ELF-1 (cell line): Measurements from ENCODE around the gene KMT2E.
"Not testable (repeated sequence)": the region's sequence is repeated elsewhere in the genome, so short reads cannot be mapped to it uniquely, and the experiment has no call there.

Experiments used
- DNase-seq: peaks from one replicate; pipeline ENCODE4 v3.0.0-alpha.2; 2016; ENCODE audit warnings: low read depth, low spot score

KMT2E gene

DNA sequence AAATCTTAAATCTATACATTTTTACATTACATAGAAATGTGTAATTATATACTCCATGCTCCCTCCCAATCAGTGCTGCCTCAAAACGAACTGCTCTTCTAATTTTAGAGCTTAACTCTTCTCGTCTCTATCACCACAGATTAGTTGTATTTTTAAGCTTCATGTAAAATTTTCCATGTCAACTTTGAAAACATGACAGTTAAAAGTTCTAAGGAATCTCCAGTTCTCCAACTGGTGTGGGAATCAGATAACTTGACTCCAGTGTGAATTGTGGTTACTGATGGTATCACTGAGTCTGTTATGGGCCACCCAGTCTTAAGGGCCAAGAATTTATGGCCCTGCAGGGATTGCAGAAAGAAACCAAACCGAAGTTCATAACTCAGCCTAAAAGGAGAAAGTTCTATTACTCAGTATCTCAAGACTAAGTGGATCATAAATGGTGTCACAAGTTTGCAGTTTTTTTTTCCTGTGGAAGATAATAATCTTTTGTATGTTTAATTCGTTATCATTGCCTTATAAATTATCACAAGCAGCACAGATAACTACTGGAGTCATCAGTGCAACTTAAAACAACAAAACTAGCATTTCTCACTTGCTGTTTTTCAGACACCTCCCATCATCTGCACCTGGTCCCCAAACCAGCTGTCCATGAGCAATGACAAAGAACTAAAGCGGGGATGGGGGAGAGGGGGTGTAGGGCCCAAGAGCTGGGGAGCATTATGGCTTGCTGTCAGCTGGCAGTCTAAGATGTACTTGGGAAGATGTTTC, 31.5 kb upstream of the KMT2E start:
- peak; percentile 16 for DNase-seq

DNA sequence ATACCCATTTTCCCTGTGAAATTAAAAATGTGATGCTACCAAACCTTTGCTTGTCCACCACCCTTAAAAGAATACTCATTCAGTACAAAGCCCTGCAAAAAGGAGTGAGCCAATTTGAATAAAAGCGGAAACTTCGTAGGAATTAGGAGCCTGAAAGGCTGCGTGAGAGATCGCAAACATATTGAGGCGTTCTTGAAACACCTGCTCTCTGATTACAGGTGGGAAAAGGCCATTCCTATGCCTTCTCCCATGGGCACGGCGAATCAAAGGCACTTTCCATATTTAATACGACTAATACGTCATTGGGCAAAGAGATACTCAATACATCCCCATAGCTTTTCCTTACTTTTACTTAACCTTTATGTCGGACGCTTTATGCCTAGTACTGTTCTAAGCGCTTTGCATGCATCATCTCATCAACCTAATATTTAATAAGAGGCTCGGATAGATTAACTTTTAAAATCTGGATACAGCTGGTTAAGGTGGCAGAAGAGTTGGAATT, 30.9 kb upstream of the KMT2E start:
- DNase-seq, result no peak

DNA sequence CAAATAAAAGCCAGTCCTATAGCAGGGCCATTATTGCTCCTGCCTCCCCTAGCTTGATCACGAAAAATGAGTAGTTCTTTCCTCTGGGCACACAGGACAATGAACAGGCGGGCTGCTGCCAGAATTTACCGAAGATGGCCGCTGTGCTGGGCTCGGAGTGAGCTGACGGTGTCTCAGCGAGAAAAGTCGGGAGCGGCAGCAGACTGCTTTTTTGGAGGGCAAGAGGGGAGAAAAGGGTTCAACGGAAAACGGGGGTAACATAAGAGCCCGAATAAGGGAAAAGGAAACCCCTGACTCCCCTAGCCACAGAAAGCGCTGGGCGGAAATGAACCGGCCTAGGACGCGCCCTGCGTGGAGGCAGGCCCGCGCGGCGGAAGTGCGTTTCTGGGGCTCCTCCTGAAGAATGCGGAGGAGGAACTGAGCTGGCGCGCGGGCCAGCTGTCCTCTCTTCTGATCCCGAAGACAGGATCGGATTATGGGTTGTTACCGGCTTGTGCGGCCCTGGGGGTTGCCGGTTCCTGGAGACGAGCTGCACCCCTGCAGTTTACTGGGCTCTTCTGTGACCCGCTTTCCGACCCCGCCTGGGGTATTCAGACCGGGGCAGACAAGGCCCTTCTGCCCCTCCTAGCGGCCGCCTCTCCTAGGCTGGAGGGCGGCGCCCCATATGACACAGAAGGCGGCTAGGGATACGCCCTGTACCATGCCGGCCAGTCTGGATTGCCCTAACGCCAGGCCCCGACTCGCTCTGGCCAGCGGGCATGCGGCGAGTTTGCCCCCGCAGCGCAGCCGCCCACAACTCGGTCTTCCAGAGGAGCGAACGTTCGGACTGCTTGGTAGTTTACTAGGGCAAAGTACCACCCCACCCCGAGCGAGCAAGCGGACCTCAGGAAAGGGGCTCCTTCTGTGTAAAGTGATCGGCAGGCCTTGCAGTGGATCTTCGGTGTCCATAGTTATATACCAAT, 30.1 kb upstream of the KMT2E start:
- DNase-seq, result peak; percentile 89

DNA sequence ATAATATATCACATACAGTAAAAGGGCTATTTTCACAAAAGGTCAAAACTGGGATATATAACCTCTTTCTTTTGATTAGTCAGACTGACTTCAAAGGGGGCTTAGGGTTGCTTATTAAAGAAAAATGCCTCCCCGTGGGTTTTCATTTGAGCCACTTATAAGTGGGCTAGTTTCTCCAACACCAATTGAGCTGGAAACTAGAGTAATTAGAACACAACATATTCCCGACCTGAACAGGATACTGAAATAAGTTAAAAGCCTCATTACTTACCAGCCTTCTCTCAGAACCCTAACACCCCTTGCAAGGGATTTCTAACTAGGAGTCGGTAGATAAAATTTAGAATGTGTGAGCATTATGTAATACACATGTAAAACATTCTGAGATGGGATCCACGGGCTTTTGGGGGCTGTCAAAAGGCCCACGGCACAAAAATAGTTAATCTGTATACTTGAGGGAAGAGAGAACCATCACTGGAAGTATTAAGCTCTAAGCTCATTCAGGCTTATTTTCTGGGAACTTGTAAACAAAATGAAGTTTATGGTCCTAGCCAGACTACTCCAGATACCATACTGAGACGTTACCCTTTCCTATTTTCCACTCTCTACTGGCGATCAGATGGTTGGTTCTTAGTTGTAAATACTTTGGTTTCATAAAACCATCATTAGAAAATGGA, 29.3 kb upstream of the KMT2E start:
- no peak for DNase-seq

DNA sequence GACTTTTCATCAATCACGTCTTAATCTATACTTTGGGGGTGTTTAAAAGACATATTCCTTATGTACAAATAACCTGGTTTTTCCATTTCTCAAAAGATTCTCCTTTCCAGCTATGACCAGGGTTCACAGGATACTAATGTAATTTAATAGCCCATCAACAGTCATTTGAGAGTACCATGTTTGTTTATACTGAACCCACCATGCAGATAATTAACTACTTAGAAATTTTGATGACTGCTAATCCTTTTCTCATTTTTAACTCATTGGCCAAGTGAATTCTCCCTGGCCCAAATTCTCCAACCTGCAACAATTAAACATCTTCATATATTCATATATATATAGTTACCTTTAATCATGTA, 28.8 kb upstream of the KMT2E start:
- no peak for DNase-seq

DNA sequence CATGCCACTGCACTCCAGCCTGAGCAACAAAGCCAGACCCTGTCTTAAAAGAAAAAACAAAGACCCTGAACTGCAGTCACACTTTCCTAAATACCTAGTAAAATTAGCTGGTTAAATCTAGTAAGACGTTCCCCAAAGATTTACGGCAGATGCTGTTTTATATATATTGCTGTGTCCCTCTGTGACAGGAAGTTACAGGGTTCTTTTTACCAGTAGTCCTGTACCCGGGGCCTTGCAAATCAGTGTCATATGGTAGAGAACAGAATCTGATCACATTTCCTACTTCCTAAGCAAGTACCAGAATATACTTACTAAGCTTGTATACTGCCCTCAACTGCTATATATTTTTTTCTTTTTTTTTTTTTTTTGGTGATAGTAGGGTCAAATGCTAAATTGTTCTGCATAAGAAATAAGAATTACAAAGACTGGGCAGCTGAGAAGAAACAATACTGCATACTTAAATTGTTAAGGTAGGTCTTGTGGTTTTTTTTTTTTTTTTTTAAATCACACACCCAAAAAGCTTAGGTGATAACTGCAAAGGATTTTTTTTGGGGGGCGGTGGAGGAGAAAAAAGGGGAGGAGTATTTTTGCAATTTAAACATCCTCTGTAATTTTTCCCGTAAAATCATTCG, 27.3 kb upstream of the KMT2E start:
- DNase-seq, result no peak

DNA sequence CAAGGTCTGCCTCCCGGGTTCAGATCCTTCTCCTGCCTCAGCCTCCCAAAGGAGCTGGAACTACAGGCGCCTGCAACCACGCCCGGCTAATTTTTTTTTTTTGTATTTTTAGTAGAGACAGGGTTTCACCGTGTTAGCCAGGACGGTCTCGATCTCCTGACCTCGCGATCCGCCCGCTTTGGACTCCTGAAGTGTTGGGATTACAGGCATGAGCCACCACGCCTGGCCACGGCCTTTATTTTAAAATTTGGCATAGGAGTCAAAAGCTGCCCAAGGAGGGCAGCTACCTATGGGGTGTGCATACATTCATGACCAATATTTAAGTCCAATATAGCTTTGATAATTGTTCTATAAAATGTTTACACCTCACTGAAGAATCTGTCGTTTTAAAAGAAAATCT, 26.6 kb upstream of the KMT2E start:
- DNase-seq, result not testable (repeated sequence)

DNA sequence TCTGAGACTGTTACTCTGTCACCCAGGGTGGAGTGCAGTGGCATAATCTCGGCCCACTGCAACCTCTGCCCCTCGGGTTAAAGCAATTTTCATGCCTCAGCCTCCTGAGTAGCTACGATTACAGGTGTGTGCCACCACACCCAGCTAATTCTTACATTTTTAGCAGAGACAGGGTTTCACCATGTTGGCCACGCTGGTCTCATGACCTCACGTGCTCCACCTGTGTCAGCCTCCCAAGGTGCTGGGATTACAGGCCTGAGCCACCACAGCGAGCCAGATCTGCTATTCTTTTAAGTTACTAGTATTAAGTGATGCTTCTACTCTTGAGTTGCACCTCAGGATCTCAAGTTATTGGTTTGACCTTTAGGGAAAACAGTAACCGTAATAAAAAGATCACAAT, 23.0 kb upstream of the KMT2E start:
- DNase-seq, result no peak

DNA sequence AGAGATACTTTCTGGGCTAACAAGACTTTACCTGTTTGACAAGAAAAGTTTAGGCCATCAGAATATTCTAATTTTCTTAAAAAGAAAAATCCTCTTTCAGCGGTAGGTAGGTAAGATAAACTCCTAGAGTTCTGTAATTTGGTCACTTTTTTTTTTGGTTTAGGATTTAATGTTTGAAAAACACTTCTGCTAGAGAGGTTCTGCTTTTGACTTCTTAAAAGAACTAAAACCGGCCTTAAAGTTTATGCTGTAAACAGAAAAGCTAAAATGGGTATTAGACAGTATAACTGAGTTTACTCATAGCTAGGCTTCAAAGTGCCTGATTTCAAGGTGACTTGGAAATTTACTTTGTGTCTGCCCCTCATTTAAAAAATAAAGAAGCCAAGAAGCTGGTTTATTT, 21.7 kb upstream of the KMT2E start:
- no peak for DNase-seq

DNA sequence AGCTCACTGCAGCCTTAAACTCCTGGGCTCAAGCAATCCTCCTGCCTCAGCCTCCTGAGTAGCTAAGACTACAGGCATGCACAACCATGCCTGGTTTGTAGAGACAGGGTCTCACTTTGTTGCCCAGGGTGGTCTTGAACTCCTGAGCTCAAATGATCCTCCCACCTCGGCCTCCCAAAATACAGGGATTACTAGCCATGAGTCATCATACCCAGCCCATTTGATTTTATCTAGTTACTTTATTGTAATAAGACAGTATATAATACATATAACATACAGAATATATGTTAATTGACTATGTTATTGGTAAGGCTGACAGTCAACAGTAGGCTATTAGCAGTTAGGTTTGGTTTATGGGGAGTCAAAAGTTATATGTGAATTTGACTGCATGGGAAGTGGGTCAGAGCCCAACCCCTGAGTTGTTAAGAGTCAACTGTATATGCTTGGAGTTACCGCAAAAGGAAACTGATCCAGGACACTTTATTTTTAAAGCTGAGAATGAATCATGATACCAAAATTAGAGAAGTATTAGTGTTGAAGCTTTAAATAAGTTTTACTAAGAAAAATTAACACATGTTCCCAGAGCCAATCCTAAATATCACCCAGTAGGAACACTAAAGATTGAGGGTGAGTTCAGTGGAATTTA, 20.7 kb upstream of the KMT2E start:
- DNase-seq, result no peak

DNA sequence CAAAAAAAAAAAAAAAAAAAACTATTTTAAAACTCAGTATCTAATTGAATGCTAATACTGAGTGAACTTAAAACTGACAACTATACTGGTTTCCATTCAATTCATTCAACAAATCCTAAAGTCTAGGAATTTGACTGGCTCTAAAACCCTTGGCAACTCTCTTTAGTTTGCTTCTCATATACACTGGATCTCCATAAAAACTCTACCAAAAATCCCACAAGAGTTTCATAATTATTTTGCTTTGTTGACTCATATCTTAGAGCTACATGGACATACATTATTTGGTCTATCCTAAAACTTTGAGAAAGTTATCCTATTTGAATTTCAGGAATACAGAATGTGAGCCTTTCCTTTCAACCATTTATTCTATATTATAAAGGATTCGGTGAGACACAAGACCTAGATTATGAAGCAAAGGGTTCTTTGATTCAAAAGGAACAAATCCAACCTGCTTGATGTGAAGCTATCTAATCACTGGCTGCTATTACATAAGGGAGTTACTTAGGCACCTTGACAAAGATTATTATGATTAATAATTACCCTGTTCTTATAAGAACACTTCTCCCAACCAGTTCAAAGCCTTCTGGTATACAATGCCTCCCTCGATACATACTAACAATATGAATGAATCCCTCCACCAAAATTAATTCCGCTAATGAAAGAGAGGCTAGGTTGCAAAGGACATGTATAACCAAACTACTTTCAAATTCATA, 15.8 kb upstream of the KMT2E start:
- DNase-seq, result no peak

DNA sequence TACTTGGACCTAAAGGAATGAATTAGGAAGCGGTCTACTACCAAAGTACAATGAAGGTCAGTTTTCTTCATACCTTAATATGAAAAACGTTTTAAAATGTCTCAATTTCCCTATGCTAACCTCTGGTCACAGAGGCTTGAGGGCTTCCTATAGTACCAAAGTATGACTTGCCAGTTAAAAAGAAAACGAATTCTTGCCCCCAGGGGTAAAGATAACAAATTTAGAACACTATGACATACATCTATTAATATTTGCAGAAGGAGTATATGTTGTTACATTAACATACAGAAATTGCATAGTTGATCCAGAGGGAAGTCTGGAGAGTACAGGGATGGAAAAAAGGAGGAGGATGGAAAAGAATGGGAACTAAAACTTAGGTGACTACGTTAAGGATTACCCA, 13.8 kb upstream of the KMT2E start:
- no peak for DNase-seq

DNA sequence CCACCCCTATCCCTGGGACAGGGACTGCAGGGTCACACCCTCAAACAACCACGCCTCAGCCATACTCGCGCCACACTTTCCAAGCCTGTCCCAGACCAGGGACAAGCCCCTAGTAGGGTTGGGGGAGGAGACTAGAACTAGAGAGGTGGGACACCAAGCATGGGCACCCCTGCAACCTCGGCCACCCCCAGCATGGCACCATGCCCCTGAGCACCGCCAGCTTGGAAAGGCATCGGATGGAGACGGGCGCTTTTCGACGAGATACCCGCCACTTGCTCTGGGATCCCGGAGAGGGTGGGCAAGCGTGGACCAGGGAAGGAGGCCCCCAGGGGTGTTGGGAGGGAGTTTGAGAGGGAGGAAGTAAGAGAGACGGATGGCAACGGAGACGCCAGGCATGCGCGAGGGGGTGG, 13.1 kb upstream of the KMT2E start:
- no peak for DNase-seq

DNA sequence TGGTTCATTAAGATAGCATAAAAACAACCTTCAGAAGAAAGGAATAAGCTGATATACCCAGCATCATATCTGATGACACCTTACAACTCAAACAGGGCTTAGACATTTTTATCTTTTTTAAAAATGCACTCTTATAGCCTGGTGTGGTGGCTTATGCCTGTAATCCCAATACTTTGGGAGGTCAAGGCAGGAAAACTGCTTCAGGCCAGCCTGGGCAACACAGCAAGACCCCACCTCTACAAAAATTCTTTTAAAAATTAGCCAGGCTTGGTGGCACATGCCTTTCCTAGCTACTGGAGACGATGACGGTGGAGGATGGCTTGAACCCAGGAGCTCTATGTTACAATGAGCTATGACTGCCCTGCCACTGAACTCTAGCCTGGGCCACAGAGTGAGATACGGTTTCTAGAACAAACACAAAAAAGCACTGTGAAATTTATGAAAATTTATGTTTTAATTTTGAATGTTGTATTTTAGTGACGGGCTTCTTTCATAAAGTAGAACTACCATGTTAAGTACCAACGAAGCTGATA, 12.3 kb upstream of the KMT2E start:
- DNase-seq, result no peak

DNA sequence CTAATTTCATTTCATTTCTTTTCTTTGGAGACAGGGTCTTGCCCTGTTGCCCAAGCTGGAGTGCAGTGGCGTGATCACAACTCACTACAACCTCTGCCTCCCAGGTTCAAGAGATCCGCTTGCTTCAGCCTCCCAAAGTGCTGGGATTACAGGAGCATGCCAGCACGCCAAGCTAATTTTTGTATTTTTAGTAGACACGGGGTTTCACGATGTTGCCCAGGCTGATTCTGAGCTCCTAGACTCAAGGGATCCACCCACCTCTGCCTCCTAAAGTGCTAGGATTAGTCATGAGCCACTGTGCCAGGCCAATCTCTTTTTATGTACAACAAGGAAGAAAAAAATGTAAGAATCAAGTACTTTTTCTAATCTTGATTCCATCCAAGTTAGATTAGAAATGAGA, 10.7 kb upstream of the KMT2E start:
- DNase-seq, result no peak

DNA sequence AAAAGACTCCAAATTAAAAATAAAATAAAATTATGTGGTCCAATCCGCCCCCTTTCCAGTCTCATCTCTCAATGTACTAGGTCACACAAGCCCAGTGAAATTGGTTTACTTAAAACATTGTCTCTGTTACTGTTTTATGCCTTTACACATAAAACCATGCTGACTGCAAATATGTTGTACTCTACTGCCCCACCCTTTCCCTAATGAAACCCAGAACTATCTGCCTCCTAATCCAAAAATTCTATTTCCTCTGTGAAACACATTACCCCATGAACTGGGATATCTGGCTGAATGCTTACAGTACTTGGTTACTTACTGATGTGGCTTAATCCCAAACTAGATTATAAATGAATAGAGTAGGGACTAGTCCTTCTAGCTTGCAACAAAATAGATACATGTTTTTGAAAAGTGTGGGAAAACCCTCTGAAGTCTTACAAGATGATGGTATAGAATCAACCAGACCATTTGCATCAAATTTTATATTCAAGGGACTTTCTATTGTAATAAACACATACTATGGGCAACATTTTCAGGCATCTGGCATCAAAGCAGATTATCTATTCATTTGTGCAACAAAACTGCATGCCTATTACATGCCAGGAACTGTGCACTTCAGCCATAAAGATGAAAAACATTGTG, 10.0 kb upstream of the KMT2E start:
- DNase-seq, result no peak

DNA sequence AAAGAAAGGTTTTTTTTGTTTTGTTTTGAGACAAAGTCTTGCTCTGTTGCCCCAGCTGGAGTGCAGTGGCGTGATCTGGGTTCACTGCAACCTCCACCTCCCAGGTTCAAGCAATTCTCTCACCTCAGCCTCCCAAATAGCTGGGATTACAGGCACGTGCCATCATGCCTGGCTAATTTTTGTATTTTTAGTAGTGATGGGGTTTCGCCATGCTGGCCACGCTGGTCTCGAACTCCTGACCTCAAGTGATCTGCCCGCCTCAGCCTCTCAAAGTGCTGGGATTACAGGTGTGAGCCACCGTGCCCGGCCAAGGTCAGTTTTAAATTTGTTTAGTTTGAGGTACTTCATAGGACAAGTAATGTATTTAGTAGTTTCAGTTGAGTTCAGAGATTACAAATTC, 9.0 kb upstream of the KMT2E start:
- not testable (repeated sequence) for DNase-seq

DNA sequence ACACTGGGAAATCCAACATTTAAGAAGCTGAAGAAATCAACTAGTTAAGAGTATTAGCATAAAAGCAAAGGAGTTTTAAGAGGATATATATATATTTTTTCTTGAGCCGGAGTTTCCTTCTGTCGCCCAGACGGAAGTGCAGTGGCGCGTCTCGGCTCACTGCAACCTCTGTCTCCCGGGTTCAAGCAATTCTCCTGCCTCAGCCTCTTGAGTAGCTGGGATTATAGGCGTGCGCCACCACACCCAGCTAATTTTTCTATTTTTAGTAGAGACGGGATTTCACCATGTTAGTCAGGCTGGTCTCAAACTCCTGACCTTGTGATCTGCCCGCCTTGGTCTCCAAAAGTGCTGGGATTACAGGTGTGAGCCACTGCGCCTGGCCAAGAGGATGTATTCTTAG, 8.5 kb upstream of the KMT2E start:
- DNase-seq, result not testable (repeated sequence)

DNA sequence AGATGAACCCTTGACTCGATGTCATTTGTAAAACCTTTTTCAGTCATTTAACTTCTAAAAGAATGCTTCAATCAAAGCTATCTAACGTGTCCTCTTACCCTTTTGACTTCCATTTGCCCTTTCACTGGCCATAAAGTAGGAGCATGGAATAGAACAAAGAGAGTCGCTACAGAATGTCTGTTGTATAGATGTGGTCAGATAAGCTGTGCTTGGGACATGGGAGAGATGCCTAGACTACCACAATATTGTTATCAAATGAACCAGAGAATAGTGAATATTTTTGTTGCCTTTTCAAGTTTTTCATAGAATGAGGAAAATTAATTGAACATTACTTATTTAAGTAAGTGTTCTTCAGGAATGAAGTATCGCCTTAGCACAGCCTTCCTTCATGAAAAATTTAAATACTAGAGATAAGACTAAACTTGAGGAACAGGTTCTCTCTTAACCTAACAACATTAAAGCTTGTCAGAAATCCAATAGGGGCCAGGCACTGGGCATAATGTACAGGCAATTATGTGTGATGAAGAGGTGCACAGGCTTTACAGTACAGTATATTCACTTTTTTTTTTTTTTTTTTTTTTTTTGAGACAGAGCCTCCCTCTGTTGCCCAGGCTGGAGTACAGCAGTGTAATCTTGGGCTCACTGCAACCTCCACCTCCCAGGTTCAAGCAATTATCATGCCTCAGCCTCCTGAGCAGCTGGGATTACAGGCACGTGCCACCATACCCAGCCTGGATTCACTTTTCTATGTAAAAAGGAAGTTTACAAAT, 7.5 kb upstream of the KMT2E start:
- DNase-seq, result no peak
